ENCODE measurements around the gene CLEC2A.

DNA sequence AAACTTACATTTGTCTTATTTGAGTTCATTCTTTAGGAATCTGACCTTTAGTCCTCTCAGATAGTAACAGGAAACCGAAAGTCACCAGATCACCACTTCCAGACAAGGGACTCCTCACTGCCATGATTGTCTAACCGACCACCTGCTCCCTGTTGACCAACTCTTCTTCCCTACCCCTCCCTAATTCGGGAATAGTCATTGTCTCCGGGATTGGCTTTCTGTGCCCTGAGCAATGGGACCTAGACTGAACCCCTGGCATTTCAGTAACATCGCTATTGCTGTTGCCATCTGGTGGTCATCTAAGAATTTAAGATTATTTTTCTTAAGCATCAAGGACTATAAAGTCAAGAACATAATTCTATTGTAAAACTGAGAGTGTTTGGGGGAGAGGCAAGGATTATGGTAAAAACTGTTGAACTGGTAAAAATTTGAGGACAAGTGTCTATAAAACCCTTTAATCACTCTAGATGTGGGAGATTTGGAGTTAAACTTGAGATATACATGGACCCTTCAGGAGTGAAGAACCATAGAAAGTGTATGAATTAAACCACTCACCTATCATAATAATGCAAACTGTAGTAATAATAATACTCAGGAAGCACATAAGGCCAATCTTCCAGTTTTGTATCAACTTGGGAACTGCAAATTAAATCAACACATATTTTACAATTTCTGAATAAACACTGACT is 6.3 kb downstream of the CLEC2A start:
- TF ChIP-seq, protein P1, sequence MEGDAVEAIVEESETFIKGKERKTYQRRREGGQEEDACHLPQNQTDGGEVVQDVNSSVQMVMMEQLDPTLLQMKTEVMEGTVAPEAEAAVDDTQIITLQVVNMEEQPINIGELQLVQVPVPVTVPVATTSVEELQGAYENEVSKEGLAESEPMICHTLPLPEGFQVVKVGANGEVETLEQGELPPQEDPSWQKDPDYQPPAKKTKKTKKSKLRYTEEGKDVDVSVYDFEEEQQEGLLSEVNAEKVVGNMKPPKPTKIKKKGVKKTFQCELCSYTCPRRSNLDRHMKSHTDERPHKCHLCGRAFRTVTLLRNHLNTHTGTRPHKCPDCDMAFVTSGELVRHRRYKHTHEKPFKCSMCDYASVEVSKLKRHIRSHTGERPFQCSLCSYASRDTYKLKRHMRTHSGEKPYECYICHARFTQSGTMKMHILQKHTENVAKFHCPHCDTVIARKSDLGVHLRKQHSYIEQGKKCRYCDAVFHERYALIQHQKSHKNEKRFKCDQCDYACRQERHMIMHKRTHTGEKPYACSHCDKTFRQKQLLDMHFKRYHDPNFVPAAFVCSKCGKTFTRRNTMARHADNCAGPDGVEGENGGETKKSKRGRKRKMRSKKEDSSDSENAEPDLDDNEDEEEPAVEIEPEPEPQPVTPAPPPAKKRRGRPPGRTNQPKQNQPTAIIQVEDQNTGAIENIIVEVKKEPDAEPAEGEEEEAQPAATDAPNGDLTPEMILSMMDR (IDR thresholded peaks at IDR 0.05; ENCODE audit: borderline replicate concordance, extremely low read depth, low read length, poor library complexity, severe bottlenecking), result peak; percentile 57
- TF ChIP-seq EZH2 (IDR thresholded peaks at IDR 0.05; ENCODE audit: borderline replicate concordance, low read depth, low read length, severe bottlenecking), result no peak

Data from DND-41 (cell line).